HEK293T (cell line): Measurements from ENCODE around the gene GATAD2A.

Experiments used
- CTCF ChIA-PET: fragments of 350-600 bp; formaldehyde crosslinking; extraction: SDS; loops from one replicate; lab custom pipeline; 2021; ENCODE audit warnings: antibody characterized with exemption, inconsistent platforms; lab: Yijun Ruan, JAX
- POLR2A ChIA-PET: fragments of 350-600 bp; formaldehyde crosslinking; extraction: SDS; loops from one replicate; lab custom pipeline; 2020; ENCODE audit warnings: antibody characterized with exemption, inconsistent platforms; lab: Yijun Ruan, JAX
- DNase-seq: peaks from one replicate; pipeline ENCODE4 v3.0.0; 2012; ENCODE audit warnings: mixed read lengths; ENCODE audit errors: extremely low spot score
- ARNT ChIP-seq: fragments of 450-650 bp; IDR thresholded peaks from 2 replicates; pipeline ENCODE4 v1.6.1; 2017; ENCODE audit warnings: mild to moderate bottlenecking
- BHLHE40 ChIP-seq: fragments of 450-650 bp; IDR thresholded peaks from 2 replicates; pipeline ENCODE4 v1.6.1; 2016; ENCODE audit warnings: mild to moderate bottlenecking, moderate library complexity, borderline replicate concordance
- CTBP1 ChIP-seq: fragments of 450-650 bp; IDR thresholded peaks from 2 replicates; pipeline ENCODE4 v1.6.1; 2016; ENCODE audit warnings: borderline replicate concordance
- ELF4 ChIP-seq: fragments of 450-650 bp; IDR thresholded peaks from 2 replicates; pipeline ENCODE4 v1.6.1; 2017; ENCODE audit warnings: antibody characterized with exemption
- FOXA1 ChIP-seq: fragments of 450-650 bp; IDR thresholded peaks from 2 replicates; pipeline ENCODE4 v1.6.1; 2016; ENCODE audit warnings: mild to moderate bottlenecking
- FOXK2 ChIP-seq: fragments of 450-650 bp; IDR thresholded peaks from 2 replicates; pipeline ENCODE4 v1.6.1; 2016; ENCODE audit warnings: mild to moderate bottlenecking
- FOXM1 ChIP-seq: fragments of 450-650 bp; IDR thresholded peaks from 2 replicates; pipeline ENCODE4 v1.6.1; 2017; ENCODE audit warnings: mild to moderate bottlenecking, borderline replicate concordance
- HDGF ChIP-seq: fragments of 450-650 bp; IDR thresholded peaks from 2 replicates; pipeline ENCODE4 v1.6.1; 2017; ENCODE audit warnings: antibody characterized with exemption, borderline replicate concordance
- L3MBTL2 ChIP-seq: fragments of 450-650 bp; conservative IDR thresholded peaks from 2 replicates; pipeline ENCODE4 v1.6.1; 2016; ENCODE audit warnings: mild to moderate bottlenecking
- LEF1 ChIP-seq: fragments of 450-650 bp; IDR thresholded peaks from 2 replicates; pipeline ENCODE4 v1.6.1; 2017; ENCODE audit warnings: mild to moderate bottlenecking, borderline replicate concordance
- NFRKB ChIP-seq: fragments of 450-650 bp; IDR thresholded peaks from 2 replicates; pipeline ENCODE4 v1.6.1; 2016; ENCODE audit warnings: mild to moderate bottlenecking, moderate library complexity
- SP1 ChIP-seq: fragments of 450-650 bp; IDR thresholded peaks from 2 replicates; pipeline ENCODE4 v1.6.1; 2017
- SUZ12 ChIP-seq: fragments of 450-650 bp; IDR thresholded peaks from 2 replicates; pipeline ENCODE4 v1.6.1; 2016; ENCODE audit warnings: mild to moderate bottlenecking
- TARDBP ChIP-seq: fragments of 450-650 bp; IDR thresholded peaks from 2 replicates; pipeline ENCODE4 v1.6.1; 2016
- ZNF384 ChIP-seq: fragments of 450-650 bp; IDR thresholded peaks from 2 replicates; pipeline ENCODE4 v1.6.1; 2016
- TF ChIP-seq, protein P1 (sequence below): fragments of 450-650 bp; IDR thresholded peaks from 2 replicates; pipeline ENCODE4 v1.6.1; 2016

Gene GATAD2A

DNA sequence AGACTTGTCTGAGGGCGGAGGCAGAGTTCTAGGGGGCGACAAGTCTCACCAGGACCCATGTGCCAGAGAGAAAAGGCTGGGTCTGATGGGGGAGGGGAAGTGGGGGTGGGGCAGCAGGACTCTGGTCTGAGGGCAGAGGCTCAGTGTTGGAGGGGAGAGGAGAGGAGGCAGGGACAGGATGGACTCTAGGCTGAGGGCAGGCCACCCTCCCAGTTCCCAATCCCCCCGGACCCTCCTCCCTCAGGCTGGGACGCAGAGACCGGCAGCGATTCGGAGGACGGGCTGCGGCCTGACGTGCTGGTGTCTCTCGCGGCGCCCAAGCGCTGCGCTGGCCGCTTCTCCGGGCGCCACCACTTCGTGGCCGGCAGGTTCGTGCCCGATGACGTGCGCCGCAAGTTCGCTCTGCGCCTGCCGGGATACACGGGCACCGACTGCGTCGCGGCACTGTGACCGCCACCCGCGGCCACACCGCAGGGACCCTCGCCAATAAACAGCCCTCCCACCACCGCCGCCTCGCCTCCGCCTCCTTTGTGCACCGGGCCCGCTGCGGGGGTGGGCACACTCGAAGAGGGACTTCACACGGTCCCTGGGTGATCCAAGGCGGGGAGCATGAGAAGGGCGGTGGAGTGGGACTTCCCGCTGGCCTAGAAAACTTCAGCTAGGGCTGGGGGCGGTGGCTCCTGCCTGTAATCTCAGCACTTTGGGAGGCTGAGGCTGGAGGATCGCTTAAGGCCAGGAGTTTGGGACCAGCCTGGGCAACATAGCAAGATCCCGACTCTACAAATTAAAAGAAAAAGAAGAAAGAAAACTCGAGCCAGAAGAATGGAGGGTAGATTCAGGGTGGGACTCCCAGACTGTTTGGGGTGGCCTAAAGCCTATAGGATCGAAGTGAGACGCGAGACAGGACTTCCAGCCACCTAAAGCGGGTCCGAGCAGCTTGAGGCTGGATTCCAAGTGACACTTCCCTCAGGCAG lies 131.9 kb downstream of the GATAD2A start:
- DNase-seq: no peak
- TF ChIP-seq ARNT: no peak
- no peak for TF ChIP-seq CTBP1
- TF ChIP-seq FOXA1: no peak
- no peak for TF ChIP-seq TARDBP
- TF ChIP-seq FOXK2: no peak
- TF ChIP-seq ELF4: no peak
- TF ChIP-seq ZNF384: no peak
- ChIA-PET CTCF (no interaction called here), POLR2A (no interaction called here)

DNA sequence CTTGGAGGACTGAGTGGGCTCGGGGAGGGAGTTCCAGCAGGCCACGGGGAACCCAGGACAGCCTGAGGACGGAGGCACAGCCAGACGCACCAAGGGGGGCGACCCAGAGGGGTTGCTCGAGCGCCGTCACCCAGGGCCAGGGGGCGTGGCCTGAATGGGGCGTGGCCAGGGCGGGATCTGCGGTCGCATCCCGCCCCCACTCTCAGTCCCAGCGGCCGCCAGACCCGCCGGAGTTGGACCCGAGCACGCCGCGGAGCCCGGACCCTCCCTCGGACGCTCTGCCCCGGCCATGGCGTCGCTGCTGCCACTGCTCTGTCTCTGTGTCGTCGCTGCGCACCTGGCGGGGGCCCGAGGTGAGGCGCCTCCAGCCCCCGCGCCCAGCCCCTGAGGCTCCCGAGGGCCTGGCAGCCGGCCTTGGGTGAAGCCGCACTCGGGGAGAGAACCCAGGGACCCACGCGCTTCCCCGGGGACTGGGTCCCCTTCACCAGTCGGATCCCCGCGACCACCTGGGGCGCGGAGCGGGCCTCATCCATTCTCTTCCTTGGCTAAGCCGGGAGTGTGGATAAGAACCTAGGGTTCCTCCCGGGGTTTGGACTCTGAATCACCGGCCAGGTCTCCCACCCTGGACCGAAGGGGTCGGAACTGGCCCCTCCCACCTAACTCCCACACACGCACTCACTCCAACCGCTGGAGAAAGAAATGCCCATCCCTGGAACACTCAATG lies 132.7 kb downstream of the GATAD2A start, which contains the start of gene CILP2:
Gene CILP2, plus strand, starts transcription at position 205 of the 724 bp plus-strand sequence. Its CDS starts 85 bp downstream, at position 290.
- TF ChIP-seq BHLHE40 (no peak), TARDBP (no peak), ELF4 (no peak), FOXM1 (no peak), ARNT (no peak), SP1 (no peak)
- ChIA-PET CTCF (no interaction called here), POLR2A (no interaction called here)
- DNase-seq: peak; percentile 88

DNA sequence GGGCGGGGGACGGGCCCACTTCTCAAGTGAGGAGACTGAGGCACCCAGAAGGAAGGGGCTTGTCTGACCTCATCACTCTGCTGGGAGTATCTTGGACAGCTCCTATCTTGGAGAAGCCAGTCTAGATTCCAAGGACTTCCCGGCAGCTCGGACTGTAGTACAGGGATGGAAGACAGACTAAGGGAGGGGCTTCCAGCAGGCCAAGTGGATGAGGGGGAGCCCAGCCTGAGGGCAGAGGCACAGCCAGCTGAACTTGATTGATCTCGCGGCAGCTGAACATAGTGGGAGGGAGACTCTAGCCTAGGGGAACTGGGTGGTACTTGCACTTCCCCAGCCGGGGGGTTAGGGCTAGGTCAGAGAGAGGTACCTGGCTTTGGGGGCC lies 133.3 kb downstream of the GATAD2A start:
- ChIA-PET CTCF (no interaction called here), POLR2A (no interaction called here)
- TF ChIP-seq ZNF384 (no peak), FOXM1 (no peak), HDGF (no peak), SUZ12 (no peak), TARDBP (no peak), ELF4 (no peak), L3MBTL2 (no peak), NFRKB (no peak), CTBP1 (no peak), ARNT (no peak), SP1 (no peak), BHLHE40 (no peak), FOXA1 (no peak), FOXK2 (no peak), LEF1 (no peak)
- TF ChIP-seq, protein P1, sequence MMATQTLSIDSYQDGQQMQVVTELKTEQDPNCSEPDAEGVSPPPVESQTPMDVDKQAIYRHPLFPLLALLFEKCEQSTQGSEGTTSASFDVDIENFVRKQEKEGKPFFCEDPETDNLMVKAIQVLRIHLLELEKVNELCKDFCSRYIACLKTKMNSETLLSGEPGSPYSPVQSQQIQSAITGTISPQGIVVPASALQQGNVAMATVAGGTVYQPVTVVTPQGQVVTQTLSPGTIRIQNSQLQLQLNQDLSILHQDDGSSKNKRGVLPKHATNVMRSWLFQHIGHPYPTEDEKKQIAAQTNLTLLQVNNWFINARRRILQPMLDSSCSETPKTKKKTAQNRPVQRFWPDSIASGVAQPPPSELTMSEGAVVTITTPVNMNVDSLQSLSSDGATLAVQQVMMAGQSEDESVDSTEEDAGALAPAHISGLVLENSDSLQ: no peak
- DNase-seq: no peak

DNA sequence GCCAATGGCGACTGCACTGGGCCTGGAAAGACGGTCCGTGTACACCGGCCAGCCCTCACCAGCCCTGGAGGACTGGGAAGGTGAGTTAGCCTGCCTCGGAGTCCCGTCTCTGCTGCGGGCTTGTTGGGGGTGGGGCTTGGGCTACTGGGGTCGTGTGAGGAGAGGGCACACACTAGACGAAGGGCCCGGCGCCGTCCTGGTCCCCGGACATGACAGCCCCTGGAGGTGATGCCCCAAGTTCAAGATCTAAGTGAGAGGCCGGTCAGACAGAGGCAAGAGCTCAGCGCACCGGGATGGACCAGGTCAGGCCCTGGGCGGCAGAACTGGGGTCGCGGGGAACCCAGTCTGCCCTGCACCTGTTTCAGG lies 134.2 kb downstream of the GATAD2A start:
- POLR2A ChIA-PET: interaction anchor here (0.9 kb wide), 1 partner anchor 24 kb away, joined by 3 read pairs; the partner anchor contains the start of genes NDUFA13 and TSSK6
- CTCF ChIA-PET: no interaction called here
- no peak for DNase-seq
- TF ChIP-seq LEF1 (no peak), ELF4 (no peak), L3MBTL2 (no peak), HDGF (no peak), ARNT (no peak), SUZ12 (no peak), FOXM1 (no peak), CTBP1 (no peak), FOXK2 (no peak)
- TF ChIP-seq, protein P1: no peak

DNA sequence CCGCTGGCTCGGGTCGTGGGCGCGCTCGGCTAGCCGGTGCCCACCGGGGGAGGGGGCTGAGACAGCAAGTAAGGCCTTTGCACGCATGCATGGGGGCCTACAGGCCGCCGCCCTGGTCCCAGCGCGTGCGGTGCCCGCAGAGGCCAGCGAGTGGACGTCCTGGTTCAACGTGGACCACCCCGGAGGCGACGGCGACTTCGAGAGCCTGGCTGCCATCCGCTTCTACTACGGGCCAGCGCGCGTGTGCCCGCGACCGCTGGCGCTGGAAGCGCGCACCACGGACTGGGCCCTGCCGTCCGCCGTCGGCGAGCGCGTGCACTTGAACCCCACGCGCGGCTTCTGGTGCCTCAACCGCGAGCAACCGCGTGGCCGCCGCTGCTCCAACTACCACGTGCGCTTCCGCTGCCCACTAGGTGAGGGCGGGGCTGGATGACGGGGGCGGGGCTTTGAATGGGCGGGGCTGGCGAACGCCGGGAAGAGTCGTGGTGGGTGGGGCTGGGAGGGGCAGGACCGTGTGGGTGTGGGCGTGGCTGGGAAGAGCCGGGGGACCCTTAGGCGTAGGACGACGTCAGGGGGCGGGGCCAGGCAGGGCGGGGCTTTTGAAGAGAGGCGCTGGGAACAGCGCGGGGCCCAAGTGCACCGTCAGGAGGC lies 134.7 kb downstream of the GATAD2A start:
- POLR2A ChIA-PET: interaction anchor here (0.9 kb wide), 1 partner anchor 24 kb away, joined by 3 read pairs; the partner anchor contains the start of genes NDUFA13 and TSSK6
- CTCF ChIA-PET: interaction anchor here (1.2 kb wide), 1 partner anchor 14 kb away, joined by 4 read pairs; no protein-coding TSS in a partner anchor
- DNase-seq: peak; percentile 83

More for the DNA sequence above, 134.7 kb downstream of the GATAD2A start:
- TF ChIP-seq SUZ12 (no peak), SP1 (no peak), BHLHE40 (no peak), TARDBP (no peak), NFRKB (no peak), ZNF384 (no peak)
